Measurements from ENCODE around the gene PER2. TPM values are rescaled to one million over a fixed set of nuclear protein-coding genes. Genes with fewer than 3 reads are reported as not detected.

The PER2 gene
- total and polyA plus RNA-seq, 2 donors (not counting 3 experiments of a cell fraction or from before 2014, with no cell fraction given) = 0.86 to 3.8 TPM

DNA sequence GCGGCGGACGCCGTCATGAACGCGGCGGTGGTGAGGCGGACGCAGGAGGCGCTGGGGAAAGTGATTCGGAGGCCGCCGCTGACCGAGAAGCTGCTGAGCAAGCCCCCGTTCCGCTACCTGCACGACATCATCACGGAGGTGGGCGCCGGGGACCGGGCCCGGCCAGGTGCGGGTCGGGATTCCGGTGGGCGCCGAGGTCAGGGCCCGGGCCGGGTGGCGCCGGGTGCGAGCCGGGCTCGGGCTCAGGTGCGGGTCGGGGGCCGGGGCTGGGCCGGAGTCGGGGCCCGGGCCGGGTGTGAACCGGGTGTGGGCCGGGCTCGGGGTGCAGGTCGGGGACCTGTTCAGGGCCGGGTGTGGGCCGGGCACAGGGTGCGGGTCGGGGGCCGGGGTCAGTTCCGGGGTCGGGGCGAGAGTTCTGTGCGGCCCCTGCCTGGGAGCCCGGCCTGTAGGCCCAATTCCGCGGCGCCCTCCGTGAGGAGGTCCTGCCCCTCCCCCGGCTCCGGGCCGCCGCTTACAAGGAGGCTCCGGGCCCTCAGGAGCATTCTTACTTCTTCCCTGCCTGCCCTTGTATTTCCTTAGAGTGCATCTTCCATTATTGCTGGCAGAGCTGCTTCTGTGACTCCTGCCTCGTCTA is 32.4 kb upstream of the PER2 start:
- Histone ChIP-seq H3K4me3 (replicated peaks in 1 of 3; ENCODE audit: insufficient read depth in 1 of 3, low read depth in 1 of 3, low read length in 3 of 3) (peak overlapping the region; percentile 28 to 66 (median 63)), H2AFZ (ENCODE audit: low read depth, low read length) (peak overlapping the region; percentile 76), H4K20me1 (replicated peaks; ENCODE audit: control insufficient read depth, extremely low read depth, insufficient read depth, low read length) (no peaks in the 10 kb centered on the region), H3K27ac (ENCODE audit: insufficient read depth, low read depth, low read length) (no peak overlapping the region), H3K79me2 (ENCODE audit: control insufficient read depth, insufficient read depth, low read length) (peaks cover 2% of the 10 kb centered on the region), H3K4me1 (ENCODE audit: control insufficient read depth, extremely low read depth, insufficient read depth, low read length) (peaks cover 8% of the 10 kb centered on the region), H3K9ac (replicated peaks; ENCODE audit: extremely low read depth, insufficient read depth, low read length) (peak overlapping the region; percentile 29), H3K4me2 (ENCODE audit: insufficient read depth, low read length) (peak overlapping the region; percentile 47), H3K27me3 (ENCODE audit: control insufficient read depth in 2 of 2, insufficient read depth in 2 of 2, low read length in 2 of 2) (peaks cover 2 to 3% of the 10 kb centered on the region in 2 experiments), H3K36me3 (ENCODE audit: control insufficient read depth in 2 of 2, extremely low read depth in 1 of 2, insufficient read depth in 2 of 2, low read length in 2 of 2) (no peaks in the 10 kb centered on the region), H3K9me3 (replicated peaks; ENCODE audit: control insufficient read depth, insufficient read depth, low read length) (no peaks in the 10 kb centered on the region), H3K9me1 (replicated peaks; ENCODE audit: control insufficient read depth, extremely low read depth, insufficient read depth, low read length) (no peaks in the 10 kb centered on the region)
- DNase-seq (ENCODE audit: low read depth, low spot score) = no peak
- FAIRE-seq = peak; percentile 44
- ChIA-PET CTCF (no interaction called here), POLR2A (no interaction called here)
- intact Hi-C loops (cut with micrococcal nuclease) (loop anchor here (1.0 to 2.0 kb wide), 2 partner anchors 32 to 58 kb away; partner anchors contain the start of gene PER2), dilution Hi-C loops (cut with MboI; ENCODE audit: extremely low pct_ligation_motif_present, low sequenced_read_pairs) (no loop called here)
- no TSS peak for BruUV-seq (replicated peaks)
- no peak for TF ChIP-seq JUN (IDR thresholded peaks at IDR 0.05; ENCODE audit: borderline replicate concordance, insufficient read depth, insufficient read length, low read depth)
- TF ChIP-seq EZH2 (IDR thresholded peaks at IDR 0.05; ENCODE audit: borderline replicate concordance, low read depth, low read length, severe bottlenecking) = no peak
- TF ChIP-seq MYC (IDR thresholded peaks at IDR 0.05; ENCODE audit: low read depth, low read length) = no peak
- no peak for TF ChIP-seq POLR2AphosphoS5 (IDR thresholded peaks at IDR 0.05; ENCODE audit: insufficient read depth, low read depth, low read length)
- no peak for TF ChIP-seq GATA2 (IDR thresholded peaks at IDR 0.05; ENCODE audit: insufficient read depth, insufficient read length, low read depth, low read length)
- TF ChIP-seq, protein P1, sequence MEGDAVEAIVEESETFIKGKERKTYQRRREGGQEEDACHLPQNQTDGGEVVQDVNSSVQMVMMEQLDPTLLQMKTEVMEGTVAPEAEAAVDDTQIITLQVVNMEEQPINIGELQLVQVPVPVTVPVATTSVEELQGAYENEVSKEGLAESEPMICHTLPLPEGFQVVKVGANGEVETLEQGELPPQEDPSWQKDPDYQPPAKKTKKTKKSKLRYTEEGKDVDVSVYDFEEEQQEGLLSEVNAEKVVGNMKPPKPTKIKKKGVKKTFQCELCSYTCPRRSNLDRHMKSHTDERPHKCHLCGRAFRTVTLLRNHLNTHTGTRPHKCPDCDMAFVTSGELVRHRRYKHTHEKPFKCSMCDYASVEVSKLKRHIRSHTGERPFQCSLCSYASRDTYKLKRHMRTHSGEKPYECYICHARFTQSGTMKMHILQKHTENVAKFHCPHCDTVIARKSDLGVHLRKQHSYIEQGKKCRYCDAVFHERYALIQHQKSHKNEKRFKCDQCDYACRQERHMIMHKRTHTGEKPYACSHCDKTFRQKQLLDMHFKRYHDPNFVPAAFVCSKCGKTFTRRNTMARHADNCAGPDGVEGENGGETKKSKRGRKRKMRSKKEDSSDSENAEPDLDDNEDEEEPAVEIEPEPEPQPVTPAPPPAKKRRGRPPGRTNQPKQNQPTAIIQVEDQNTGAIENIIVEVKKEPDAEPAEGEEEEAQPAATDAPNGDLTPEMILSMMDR (IDR thresholded peaks at IDR 0.05; ENCODE audit: extremely low read depth in 1 of 2, insufficient read depth in 1 of 2, low read depth in 1 of 2, low read length in 2 of 2) = no peak
- TF ChIP-seq, protein P2, sequence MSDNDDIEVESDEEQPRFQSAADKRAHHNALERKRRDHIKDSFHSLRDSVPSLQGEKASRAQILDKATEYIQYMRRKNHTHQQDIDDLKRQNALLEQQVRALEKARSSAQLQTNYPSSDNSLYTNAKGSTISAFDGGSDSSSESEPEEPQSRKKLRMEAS (IDR thresholded peaks at IDR 0.05; ENCODE audit: insufficient read depth, insufficient read length) = no peak
- TF ChIP-seq FOS (IDR thresholded peaks at IDR 0.05; ENCODE audit: borderline replicate concordance, insufficient read depth, low read length) = no peak
- no peak for TF ChIP-seq POLR2A (IDR thresholded peaks at IDR 0.05; ENCODE audit: low read depth, low read length)
